ENCODE measurements around the gene APC. TPM values are rescaled to one million over a fixed set of nuclear protein-coding genes. Genes with fewer than 3 reads are reported as not detected.

Gene APC
- total RNA-seq, 2 donors from 2014 or later = 58.6 to 83.7 TPM

DNA sequence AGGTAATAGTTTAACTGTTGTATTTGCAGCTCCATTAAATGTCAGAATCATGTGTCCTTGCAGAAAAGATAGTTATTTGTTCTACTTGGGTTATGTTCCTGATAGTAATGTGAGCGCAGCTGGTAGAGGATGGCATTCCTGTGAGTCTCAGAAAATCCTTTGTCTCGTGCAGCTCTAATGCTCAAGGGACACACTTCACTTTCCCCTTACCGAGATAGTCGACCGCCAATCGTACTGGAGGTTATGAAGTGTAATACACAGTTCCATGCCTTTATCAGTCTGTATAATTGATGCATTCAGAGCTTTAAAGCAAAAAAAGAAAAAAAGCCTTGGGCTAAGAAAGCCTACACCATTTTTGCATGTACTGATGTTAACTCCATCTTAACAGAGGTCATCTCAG, 63.2 kb downstream of the APC start:
- ATAC-seq (ENCODE audit: insufficient number of reproducible peaks, low FRiP score, low read depth) (no peak), DNase-seq (ENCODE audit: low spot score) (no peak)
- Histone ChIP-seq H3K4me3 (no peak overlapping the region), H3K9me3 (no peaks in the 10 kb centered on the region), H3K36me3 (peaks cover 7% of the 10 kb centered on the region), H3K27ac (no peak overlapping the region), H3K27me3 (replicated peaks; ENCODE audit: insufficient read depth) (no peaks in the 10 kb centered on the region), H3K4me1 (ENCODE audit: control insufficient read depth in 1 of 2, low read depth in 2 of 2) (no peaks in the 10 kb centered on the region)
- TF ChIP-seq, protein P1, sequence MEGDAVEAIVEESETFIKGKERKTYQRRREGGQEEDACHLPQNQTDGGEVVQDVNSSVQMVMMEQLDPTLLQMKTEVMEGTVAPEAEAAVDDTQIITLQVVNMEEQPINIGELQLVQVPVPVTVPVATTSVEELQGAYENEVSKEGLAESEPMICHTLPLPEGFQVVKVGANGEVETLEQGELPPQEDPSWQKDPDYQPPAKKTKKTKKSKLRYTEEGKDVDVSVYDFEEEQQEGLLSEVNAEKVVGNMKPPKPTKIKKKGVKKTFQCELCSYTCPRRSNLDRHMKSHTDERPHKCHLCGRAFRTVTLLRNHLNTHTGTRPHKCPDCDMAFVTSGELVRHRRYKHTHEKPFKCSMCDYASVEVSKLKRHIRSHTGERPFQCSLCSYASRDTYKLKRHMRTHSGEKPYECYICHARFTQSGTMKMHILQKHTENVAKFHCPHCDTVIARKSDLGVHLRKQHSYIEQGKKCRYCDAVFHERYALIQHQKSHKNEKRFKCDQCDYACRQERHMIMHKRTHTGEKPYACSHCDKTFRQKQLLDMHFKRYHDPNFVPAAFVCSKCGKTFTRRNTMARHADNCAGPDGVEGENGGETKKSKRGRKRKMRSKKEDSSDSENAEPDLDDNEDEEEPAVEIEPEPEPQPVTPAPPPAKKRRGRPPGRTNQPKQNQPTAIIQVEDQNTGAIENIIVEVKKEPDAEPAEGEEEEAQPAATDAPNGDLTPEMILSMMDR (IDR thresholded peaks at IDR 0.05) = no peak

DNA sequence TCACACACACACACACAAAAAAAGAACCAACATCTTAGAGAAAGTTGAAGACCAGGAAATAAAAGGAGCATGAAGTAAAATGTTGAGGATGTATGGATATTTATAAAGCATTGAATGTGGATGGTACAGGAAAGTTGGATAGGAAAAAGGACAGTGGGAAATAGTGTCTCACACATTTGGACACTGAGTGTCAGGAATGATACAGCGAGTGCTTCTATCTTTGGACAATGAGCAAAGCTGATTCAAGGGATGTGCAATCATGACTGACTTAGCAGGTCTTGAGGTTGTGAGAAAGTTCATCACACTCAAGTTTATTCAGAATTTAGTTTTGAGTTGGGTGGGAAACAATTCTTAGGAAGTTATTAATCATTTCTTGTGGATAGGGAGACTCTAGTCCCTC, 73.3 kb downstream of the APC start:
- TF ChIP-seq, protein P1 (IDR thresholded peaks at IDR 0.05) = no peak

DNA sequence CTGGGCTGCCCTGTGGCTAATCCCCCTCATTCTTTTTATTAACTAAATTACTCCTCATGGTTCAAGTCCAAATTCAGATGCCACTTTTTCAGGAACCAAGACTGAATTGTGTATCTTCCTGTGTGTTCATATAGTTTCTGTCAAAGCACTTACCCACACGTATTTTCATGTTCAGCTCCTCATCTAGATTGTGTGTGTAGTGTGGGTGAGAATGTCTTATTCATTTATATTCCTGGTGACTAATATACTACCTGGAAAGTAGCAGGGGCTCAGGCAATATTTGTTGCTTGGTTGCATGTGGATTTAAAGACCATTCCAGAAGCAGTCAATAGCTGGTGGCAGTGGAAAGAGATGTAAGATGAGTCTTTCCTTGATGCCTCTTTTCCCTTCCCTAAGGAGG, 74.9 kb downstream of the APC start:
- no peak overlapping the region for H3K27ac ChIP-seq
- H3K36me3 ChIP-seq = peaks cover 2% of the 10 kb centered on the region
- H3K27me3 ChIP-seq (replicated peaks; ENCODE audit: insufficient read depth) = no peaks in the 10 kb centered on the region
- TF ChIP-seq, protein P1 (IDR thresholded peaks at IDR 0.05) = no peak
- H3K4me3 ChIP-seq = no peak overlapping the region
- ATAC-seq (ENCODE audit: insufficient number of reproducible peaks, low FRiP score, low read depth) (no peak), DNase-seq (ENCODE audit: low spot score) (no peak)
- H3K9me3 ChIP-seq = no peaks in the 10 kb centered on the region
- no peaks in the 10 kb centered on the region for H3K4me1 ChIP-seq (ENCODE audit: control insufficient read depth in 1 of 2, low read depth in 2 of 2)

More for the DNA sequence above, 73.3 kb downstream of the APC start:
- DNase-seq (ENCODE audit: low spot score) (no peak), ATAC-seq (ENCODE audit: insufficient number of reproducible peaks, low FRiP score, low read depth) (no peak)
- H3K4me1 ChIP-seq (ENCODE audit: control insufficient read depth in 1 of 2, low read depth in 2 of 2) = no peaks in the 10 kb centered on the region
- H3K9me3 ChIP-seq = no peaks in the 10 kb centered on the region
- H3K27ac ChIP-seq = no peak overlapping the region
- H3K27me3 ChIP-seq (replicated peaks; ENCODE audit: insufficient read depth) = no peaks in the 10 kb centered on the region
- H3K4me3 ChIP-seq = no peak overlapping the region
- no peaks in the 10 kb centered on the region for H3K36me3 ChIP-seq

DNA sequence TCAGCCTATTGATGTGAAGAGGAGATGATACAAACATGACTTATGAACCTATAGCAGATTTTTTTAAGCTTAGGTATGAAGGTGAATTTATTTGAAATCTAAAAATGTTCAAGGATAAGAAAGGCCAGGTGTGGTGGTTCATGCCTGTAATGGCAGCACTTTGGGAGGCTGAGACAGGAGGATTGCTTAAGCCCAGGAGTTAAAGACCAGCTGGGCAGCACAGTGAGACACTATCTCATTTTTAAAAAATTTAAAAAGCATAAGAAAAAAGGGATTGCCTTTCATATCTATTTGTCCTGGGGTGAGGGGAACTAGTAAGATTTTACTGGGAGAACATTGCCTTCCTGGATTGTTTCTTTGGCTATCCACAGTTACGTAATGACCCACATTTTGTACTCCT, 82.6 kb downstream of the APC start:
- Histone ChIP-seq H3K27ac (no peak overlapping the region), H3K36me3 (peaks cover 27% of the 10 kb centered on the region), H3K27me3 (replicated peaks; ENCODE audit: insufficient read depth) (no peaks in the 10 kb centered on the region), H3K9me3 (no peaks in the 10 kb centered on the region), H3K4me1 (ENCODE audit: control insufficient read depth in 1 of 2, low read depth in 2 of 2) (no peaks in the 10 kb centered on the region), H3K4me3 (no peak overlapping the region)
- no peak for ATAC-seq (ENCODE audit: insufficient number of reproducible peaks, low FRiP score, low read depth)
- DNase-seq (ENCODE audit: low spot score) = no peak
- TF ChIP-seq, protein P1 (IDR thresholded peaks at IDR 0.05) = no peak

DNA sequence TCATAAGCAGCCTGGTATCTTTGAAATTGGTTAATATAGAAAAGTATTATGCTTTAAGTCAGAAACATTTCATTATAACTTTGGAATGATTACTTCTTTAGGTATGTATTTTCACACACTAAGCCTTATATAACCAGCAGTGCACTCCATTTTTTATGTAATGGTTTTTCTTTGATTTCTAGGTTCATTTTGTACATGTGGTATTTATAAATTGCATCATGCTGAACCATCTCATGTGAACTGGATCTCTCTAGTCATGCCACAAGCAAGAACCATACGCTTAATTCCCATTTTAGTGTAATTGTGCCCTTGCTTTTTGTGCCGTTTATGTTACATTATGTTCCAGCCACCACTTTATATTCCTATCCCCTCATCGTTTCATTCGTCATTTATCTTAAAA, 84.8 kb downstream of the APC start:
- ATAC-seq (ENCODE audit: insufficient number of reproducible peaks, low FRiP score, low read depth) (no peak), DNase-seq (ENCODE audit: low spot score) (no peak)
- H3K27me3 ChIP-seq (replicated peaks; ENCODE audit: insufficient read depth) = no peaks in the 10 kb centered on the region
- H3K4me3 ChIP-seq = no peak overlapping the region
- H3K4me1 ChIP-seq (ENCODE audit: control insufficient read depth in 1 of 2, low read depth in 2 of 2) = no peaks in the 10 kb centered on the region
- H3K36me3 ChIP-seq = peaks cover 25% of the 10 kb centered on the region
- H3K9me3 ChIP-seq = no peaks in the 10 kb centered on the region
- no peak overlapping the region for H3K27ac ChIP-seq
- TF ChIP-seq, protein P1 (IDR thresholded peaks at IDR 0.05) = no peak
